HAP-1 (cell line): ENCODE data around the gene ATAD1.
"Not testable (repeated sequence)": the region's sequence is repeated elsewhere in the genome, so short reads cannot be mapped to it uniquely, and the experiment has no call there.

Source experiments
- DNase-seq, 2 experiments: peaks; one replicate each; pipeline ENCODE4 v3.0.0-alpha.2; 2016 to 2020; ENCODE audit warnings: low spot score in 2 of 2
- H3K27me3 ChIP-seq: fragments of 250-450 bp; sonication (Bioruptor Pico); 2 replicates; pipeline ENCODE4 v1.5.1; 2020; ENCODE audit warnings: low read depth, mild to moderate bottlenecking, moderate library complexity
- H3K36me3 ChIP-seq: fragments of 250-450 bp; sonication (Bioruptor Pico); replicated peaks from 2 replicates; pipeline ENCODE4 v1.5.1; 2020; ENCODE audit warnings: mild to moderate bottlenecking
- H3K4me1 ChIP-seq: fragments of 250-450 bp; sonication (Bioruptor Pico); 2 replicates; pipeline ENCODE4 v1.5.1; 2020; ENCODE audit warnings: mild to moderate bottlenecking
- H3K4me3 ChIP-seq: fragments of 250-450 bp; sonication (Bioruptor Pico); 2 replicates; pipeline ENCODE4 v1.5.1; 2020; ENCODE audit warnings: mild to moderate bottlenecking, moderate library complexity
- H3K9me3 ChIP-seq: fragments of 250-450 bp; sonication (Bioruptor Pico); 2 replicates; pipeline ENCODE4 v1.5.1; 2020; ENCODE audit warnings: mild to moderate bottlenecking, moderate library complexity
- in situ Hi-C: fragments of 300-500 bp; cut with MboI; formaldehyde crosslinking; loops from 3 replicates; pipeline ENCODE4 v1.14.3; 2020; ENCODE audit warnings: low sequenced_read_pairs, inconsistent platforms, mixed read lengths

ATAD1 gene

DNA sequence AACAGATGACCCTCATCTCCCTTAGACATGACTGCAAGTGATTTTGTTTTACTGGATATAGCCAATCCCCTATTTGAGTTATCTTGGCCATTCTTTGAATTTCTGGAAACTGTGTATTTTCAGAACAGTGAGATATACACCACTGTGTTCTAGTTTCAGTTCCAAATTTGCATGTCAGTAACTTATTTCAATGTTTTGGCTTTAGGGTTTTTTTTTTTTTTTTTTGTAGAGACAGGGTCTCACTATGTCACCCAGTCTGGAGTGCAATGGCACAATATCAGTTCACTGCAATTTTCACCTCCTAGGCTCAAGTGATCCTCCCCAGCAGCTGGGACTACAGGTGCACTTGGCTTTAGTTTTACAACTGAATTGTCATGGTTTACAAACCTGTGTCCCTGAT, 67.2 kb downstream of the ATAD1 start:
- in situ Hi-C loops, result no loop called here
- no peak for DNase-seq
- Histone ChIP-seq H3K27me3 (no peaks in the 10 kb centered on the region), H3K9me3 (no peaks in the 10 kb centered on the region), H3K4me1 (no peaks in the 10 kb centered on the region), H3K36me3 (peaks cover 3% of the 10 kb centered on the region), H3K4me3 (no peak overlapping the region)

GRCh38 chr10:87750001-87750671, 67.9 kb downstream of the ATAD1 start:
- DNase-seq, result no peak
- Histone ChIP-seq H3K4me3 (no peak overlapping the region), H3K36me3 (peaks cover 3% of the 10 kb centered on the region), H3K9me3 (no peaks in the 10 kb centered on the region), H3K4me1 (no peaks in the 10 kb centered on the region), H3K27me3 (no peaks in the 10 kb centered on the region)
- in situ Hi-C loops, result no loop called here

GRCh38 chr10:87748244-87748643, 69.8 kb downstream of the ATAD1 start:
- H3K27me3 ChIP-seq, H3K4me3 ChIP-seq, DNase-seq, H3K9me3 ChIP-seq, H3K36me3 ChIP-seq, H3K4me1 ChIP-seq: not testable (repeated sequence)
- in situ Hi-C loops, result loop anchor here (25.0 kb wide), 1 partner anchor 211 kb away; no protein-coding TSS in a partner anchor

DNA sequence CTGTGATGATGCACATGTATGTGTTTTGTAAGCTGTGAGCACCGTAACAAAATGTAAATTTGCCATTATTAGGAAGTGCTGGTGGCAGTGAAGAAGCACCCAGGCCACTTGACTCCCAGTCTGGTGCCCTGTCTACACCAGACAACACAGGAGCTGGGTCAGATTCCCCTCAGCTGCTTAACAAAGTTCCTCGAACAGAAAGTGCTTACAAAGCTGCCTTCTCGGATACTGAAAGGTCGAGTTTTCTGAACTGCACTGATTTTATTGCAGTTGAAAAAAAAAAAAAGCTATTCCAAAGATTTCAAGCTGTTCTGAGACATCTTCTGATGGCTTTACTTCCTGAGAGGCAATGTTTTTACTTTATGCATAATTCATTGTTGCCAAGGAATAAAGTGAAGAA, 71.1 kb downstream of the ATAD1 start:
- Histone ChIP-seq H3K9me3 (no peaks in the 10 kb centered on the region), H3K4me1 (no peaks in the 10 kb centered on the region; the same call in 1 of the 2 replicates), H3K4me3 (no peak overlapping the region), H3K27me3 (no peaks in the 10 kb centered on the region), H3K36me3 (0 out of 2 replicates have a peak, but pooled peaks cover 3% of the 10 kb centered on the region)
- in situ Hi-C loops, result loop anchor here (25.0 kb wide), 1 partner anchor 210 kb away; no protein-coding TSS in a partner anchor
- no peak for DNase-seq

DNA sequence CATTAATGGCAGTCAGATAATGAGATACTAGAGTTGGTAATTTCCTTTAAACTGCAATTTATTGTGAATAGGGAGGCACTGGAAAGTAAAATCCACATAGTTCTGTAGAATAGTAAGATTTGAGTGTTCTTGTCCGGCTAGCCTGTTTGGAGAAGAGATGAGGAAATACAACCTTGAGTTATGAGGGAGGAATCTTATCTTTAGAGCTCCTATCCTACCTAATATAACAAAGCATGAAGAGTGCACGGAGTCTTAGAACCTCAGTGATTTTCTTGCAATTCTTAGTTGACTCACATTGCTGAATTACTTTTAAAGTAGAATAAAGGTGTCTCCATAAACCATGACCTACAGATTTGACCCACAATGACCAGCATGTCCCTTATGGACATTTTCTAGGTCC, 73.4 kb downstream of the ATAD1 start:
- no peak for DNase-seq
- H3K9me3 ChIP-seq, result no peaks in the 10 kb centered on the region
- in situ Hi-C loops, result loop anchor here (25.0 kb wide), 1 partner anchor 207 kb away; no protein-coding TSS in a partner anchor
- H3K36me3 ChIP-seq, result 0 out of 2 replicates have a peak, but pooled peaks cover 3% of the 10 kb centered on the region
- H3K4me1 ChIP-seq, result no peaks in the 10 kb centered on the region; the same call in 1 of the 2 replicates
- no peak overlapping the region for H3K4me3 ChIP-seq
- H3K27me3 ChIP-seq, result no peaks in the 10 kb centered on the region

GRCh38 chr10:87742992-87743610, 74.9 kb downstream of the ATAD1 start:
- H3K36me3 ChIP-seq, H3K9me3 ChIP-seq, H3K4me3 ChIP-seq, DNase-seq, H3K4me1 ChIP-seq, H3K27me3 ChIP-seq: not testable (repeated sequence)
- in situ Hi-C loops, result loop anchor here (25.0 kb wide), 1 partner anchor 206 kb away; no protein-coding TSS in a partner anchor

DNA sequence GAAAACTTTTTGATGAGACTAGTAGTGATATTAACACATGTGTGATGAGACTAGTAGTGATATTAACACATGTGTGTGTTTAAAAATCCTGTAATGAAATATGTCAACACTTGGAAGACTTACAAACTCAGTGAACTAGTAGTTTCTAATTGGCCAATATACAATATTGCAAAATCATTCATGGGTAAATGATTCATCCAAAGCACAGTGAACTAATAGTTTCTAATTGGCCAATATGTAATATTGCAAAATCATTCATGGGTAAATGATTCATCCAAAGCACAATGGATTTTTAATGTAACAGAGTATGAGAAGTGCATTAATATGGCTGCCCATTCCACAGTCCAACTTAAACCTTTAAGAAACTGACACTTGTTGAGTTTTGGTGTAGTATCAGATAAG, 77.8 kb downstream of the ATAD1 start:
- Histone ChIP-seq H3K27me3 (no peaks in the 10 kb centered on the region), H3K9me3 (no peaks in the 10 kb centered on the region), H3K36me3 (0 out of 2 replicates have a peak, but pooled peaks cover 3% of the 10 kb centered on the region), H3K4me3 (no peak overlapping the region), H3K4me1 (no peaks in the 10 kb centered on the region; the same call in 1 of the 2 replicates)
- in situ Hi-C loops, result loop anchor here (25.0 kb wide), 1 partner anchor 203 kb away; no protein-coding TSS in a partner anchor
- DNase-seq, result no peak

DNA sequence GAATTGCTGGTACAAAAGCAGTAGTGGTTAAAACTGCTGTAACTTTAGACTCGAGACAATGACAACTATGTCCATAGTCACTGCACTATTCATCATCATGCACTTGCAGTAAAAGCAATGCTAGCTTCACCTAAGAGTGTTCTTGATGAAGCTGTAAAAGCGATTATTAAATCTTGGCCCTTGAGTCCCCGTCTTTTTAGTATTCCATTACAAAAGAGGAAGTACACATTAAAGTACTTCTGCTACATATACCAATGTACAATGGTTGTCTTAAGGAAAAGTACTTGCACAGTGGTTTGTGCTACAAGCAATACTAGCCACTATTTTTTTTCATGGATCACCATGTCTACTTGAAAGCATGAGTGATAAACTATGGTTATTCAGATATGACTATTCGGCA, 78.3 kb downstream of the ATAD1 start:
- Histone ChIP-seq H3K27me3 (no peaks in the 10 kb centered on the region), H3K4me3 (no peak overlapping the region), H3K4me1 (peaks cover 3% of the 10 kb centered on the region), H3K9me3 (no peaks in the 10 kb centered on the region), H3K36me3 (0 out of 2 replicates have a peak, but pooled peaks cover 3% of the 10 kb centered on the region)
- DNase-seq, result no peak
- in situ Hi-C loops, result loop anchor here (25.0 kb wide), 1 partner anchor 202 kb away; no protein-coding TSS in a partner anchor

GRCh38 chr10:87738253-87738652, 79.8 kb downstream of the ATAD1 start:
- H3K9me3 ChIP-seq, DNase-seq, H3K36me3 ChIP-seq, H3K4me1 ChIP-seq, H3K4me3 ChIP-seq, H3K27me3 ChIP-seq: not testable (repeated sequence)
- in situ Hi-C loops, result loop anchor here (25.0 kb wide), 1 partner anchor 201 kb away; no protein-coding TSS in a partner anchor

- H3K4me3 ChIP-seq, result no peak overlapping the region
- H3K36me3 ChIP-seq, result no peaks in the 10 kb centered on the region
- H3K9me3 ChIP-seq, result no peaks in the 10 kb centered on the region
- H3K4me1 ChIP-seq, result peaks cover 6% of the 10 kb centered on the region
- no peaks in the 10 kb centered on the region for H3K27me3 ChIP-seq
- in situ Hi-C loops, result loop anchor here (25.0 kb wide), 1 partner anchor 198 kb away; no protein-coding TSS in a partner anchor
- peak; percentile 26 to 51 for DNase-seq
Measured at GRCh38 chr10:87734987-87735827, 82.8 kb downstream of the ATAD1 start.

- H3K4me1 ChIP-seq, result peaks cover 13% of the 10 kb centered on the region
- no peaks in the 10 kb centered on the region for H3K36me3 ChIP-seq
- H3K9me3 ChIP-seq, result no peaks in the 10 kb centered on the region
- in situ Hi-C loops, result loop anchor here (25.0 kb wide), 1 partner anchor 196 kb away; no protein-coding TSS in a partner anchor
- no peak overlapping the region for H3K4me3 ChIP-seq
- no peaks in the 10 kb centered on the region for H3K27me3 ChIP-seq
- no peak for DNase-seq
Measured at GRCh38 chr10:87733081-87733480, 84.9 kb downstream of the ATAD1 start.

DNA sequence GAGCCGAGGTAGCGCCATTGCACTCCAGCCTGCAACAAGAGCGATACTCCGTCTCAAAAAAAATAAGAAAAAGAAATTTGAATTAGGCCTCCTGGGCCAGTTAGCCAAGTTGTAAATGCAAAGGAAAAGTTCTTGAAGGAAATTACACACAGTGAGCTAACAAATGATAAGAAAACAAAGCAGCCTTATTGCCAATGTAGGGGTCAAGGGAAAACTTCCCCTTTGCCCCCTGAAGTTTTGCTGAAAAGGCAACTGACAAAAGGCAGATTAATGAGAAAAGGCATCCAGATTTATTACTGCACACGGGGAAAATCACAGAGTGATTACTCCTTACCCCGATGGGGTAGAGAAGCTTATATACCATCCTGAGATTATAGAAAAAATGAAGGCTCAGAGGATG, 88.1 kb downstream of the ATAD1 start:
- in situ Hi-C loops, result loop anchor here (25.0 kb wide), 1 partner anchor 193 kb away; no protein-coding TSS in a partner anchor
- no peak overlapping the region for H3K4me3 ChIP-seq
- no peaks in the 10 kb centered on the region for H3K36me3 ChIP-seq
- no peaks in the 10 kb centered on the region for H3K27me3 ChIP-seq
- DNase-seq, result no peak
- peaks cover 11% of the 10 kb centered on the region for H3K4me1 ChIP-seq
- H3K9me3 ChIP-seq, result no peaks in the 10 kb centered on the region

DNA sequence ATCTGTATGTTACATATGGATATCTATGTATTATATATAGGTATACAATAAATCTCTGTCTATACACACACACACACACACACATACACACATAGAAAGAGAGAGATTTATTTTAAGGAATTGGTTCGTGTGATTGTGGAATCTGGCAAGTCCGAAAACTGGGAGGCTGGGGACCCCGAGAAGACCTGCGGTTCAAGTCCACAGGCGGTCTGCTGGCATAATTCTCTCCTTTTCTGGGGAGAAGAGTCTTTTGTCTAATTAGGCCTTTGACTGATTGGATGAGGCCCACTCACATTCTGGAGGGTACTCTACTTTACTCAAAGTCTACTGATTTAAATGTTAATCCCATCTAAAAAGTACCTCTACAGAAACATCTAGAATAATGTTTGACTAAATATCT, 93.2 kb downstream of the ATAD1 start:
- DNase-seq, result no peak
- in situ Hi-C loops, result loop anchor here (25.0 kb wide), 1 partner anchor 187 kb away; no protein-coding TSS in a partner anchor
- H3K27me3 ChIP-seq, result no peaks in the 10 kb centered on the region

More for the DNA sequence above, 93.2 kb downstream of the ATAD1 start:
- no peak overlapping the region for H3K4me3 ChIP-seq
- peaks cover 2% of the 10 kb centered on the region; the same call in 1 of the 2 replicates for H3K4me1 ChIP-seq
- no peaks in the 10 kb centered on the region for H3K9me3 ChIP-seq
- no peaks in the 10 kb centered on the region for H3K36me3 ChIP-seq
